Measurements from ENCODE around the gene NPY5R. TPM values are rescaled to one million over a fixed set of nuclear protein-coding genes. Genes with fewer than 3 reads are reported as not detected.

The NPY5R gene
- total and polyA plus RNA-seq, 2 of the 13 experiments (the other 11 are each of a cell fraction or from before 2014, with no cell fraction given): not detected

DNA sequence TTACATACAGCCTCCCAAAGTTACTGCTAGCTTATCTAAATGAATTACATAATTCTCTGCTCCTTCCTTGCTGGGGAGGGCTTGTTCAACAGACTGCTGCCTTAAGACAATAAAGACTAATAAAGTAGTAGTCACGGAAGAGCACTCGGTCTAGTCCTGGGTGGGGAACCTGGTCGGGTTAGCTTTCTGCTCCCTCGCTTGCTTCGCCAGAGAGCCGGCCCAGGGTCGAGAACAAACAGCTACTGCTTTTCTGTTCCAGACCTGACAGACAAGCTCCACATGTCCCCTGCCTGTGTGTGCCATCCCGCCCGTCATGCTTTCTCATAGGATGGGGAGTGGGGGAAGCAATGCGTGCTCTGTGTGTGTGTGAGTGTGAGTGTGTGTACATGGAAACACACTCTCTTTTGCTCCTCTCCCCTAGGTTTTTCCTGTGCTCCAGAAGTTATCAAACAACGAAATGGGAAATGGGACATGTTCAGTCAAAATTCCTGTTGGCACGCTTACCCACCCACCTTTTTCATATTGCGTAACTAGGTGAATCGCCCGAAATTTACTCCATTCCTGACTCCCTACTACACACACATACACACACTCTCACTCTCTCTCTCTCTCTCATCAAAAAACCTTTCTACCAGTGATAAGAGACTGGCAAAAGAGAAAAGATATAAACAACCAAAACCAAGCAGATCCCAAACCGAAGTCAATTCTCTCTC is 12.6 kb upstream of the NPY5R start (continued):
- TF ChIP-seq, protein P1, sequence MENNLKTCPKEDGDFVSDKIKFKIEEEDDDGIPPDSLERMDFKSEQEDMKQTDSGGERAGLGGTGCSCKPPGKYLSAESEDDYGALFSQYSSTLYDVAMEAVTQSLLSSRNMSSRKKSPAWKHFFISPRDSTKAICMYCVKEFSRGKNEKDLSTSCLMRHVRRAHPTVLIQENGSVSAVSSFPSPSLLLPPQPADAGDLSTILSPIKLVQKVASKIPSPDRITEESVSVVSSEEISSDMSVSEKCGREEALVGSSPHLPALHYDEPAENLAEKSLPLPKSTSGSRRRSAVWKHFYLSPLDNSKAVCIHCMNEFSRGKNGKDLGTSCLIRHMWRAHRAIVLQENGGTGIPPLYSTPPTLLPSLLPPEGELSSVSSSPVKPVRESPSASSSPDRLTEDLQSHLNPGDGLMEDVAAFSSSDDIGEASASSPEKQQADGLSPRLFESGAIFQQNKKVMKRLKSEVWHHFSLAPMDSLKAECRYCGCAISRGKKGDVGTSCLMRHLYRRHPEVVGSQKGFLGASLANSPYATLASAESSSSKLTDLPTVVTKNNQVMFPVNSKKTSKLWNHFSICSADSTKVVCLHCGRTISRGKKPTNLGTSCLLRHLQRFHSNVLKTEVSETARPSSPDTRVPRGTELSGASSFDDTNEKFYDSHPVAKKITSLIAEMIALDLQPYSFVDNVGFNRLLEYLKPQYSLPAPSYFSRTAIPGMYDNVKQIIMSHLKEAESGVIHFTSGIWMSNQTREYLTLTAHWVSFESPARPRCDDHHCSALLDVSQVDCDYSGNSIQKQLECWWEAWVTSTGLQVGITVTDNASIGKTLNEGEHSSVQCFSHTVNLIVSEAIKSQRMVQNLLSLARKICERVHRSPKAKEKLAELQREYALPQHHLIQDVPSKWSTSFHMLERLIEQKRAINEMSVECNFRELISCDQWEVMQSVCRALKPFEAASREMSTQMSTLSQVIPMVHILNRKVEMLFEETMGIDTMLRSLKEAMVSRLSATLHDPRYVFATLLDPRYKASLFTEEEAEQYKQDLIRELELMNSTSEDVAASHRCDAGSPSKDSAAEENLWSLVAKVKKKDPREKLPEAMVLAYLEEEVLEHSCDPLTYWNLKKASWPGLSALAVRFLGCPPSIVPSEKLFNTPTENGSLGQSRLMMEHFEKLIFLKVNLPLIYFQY (CRISPR knock-in tag; IDR thresholded peaks at IDR 0.05; ENCODE audit: borderline replicate concordance): no peak
- TF ChIP-seq ZNF704 (CRISPR knock-in tag; IDR thresholded peaks at IDR 0.05; ENCODE audit: borderline replicate concordance) (no peak), MZF1 (CRISPR knock-in tag; IDR thresholded peaks at IDR 0.05; ENCODE audit: borderline replicate concordance) (no peak), ZSCAN9 (CRISPR knock-in tag; IDR thresholded peaks at IDR 0.05; ENCODE audit: borderline replicate concordance) (no peak), GABPA (IDR thresholded peaks at IDR 0.05; ENCODE audit: low read depth, low read length) (no peak), GABPA (CRISPR knock-in tag; IDR thresholded peaks at IDR 0.05; ENCODE audit: low read depth) (no peak), ZNF503 (CRISPR knock-in tag; IDR thresholded peaks at IDR 0.05) (no peak)
